ENCODE measurements around the gene NCF4.

Gene NCF4

DNA sequence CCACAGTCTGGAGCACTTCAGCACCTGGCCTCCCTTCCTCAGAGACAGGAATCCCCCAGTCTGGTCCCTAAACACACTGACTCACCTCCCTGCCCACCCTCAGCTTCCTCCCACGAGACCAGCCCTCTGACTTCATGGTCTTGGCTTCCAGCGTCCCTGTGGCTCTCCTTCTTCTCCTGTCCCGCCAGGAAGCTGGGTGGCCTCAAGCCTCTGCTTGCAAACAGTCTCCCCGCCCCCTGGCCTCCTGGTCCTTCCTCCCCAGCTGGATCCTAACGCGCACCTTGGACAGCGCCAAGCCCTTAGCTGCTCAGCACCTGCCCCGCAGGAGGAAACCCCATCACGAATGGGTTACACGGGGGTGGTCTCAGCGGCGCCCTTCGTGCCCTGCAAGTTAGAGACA, 4.5 kb downstream of the NCF4 start:
- DNase-seq = no peak

DNA sequence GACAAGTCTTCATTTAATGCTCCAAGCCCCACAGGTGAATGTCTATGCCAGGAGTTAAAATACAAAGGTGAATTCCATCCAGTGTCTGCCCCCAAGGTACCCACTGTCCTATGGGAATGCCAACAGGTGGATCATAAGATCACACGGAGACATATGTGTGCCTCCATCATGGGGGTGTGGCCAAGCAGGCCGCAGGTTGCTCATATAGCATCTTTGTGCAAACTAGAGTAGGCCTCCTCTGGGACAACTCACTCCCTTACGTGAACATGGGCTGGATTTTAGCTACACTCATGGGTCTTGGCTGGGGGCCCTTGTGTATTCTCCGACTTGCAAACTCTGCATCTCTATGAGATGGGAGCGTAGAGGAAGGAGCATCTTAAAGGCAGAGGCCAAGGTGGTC, 6.9 kb downstream of the NCF4 start:
- no peak for DNase-seq

GRCh38 chr22:36868546-36869181, 7.9 kb downstream of the NCF4 start:
- no peak for DNase-seq

GRCh38 chr22:36870250-36870649, 9.4 kb downstream of the NCF4 start:
- no peak for DNase-seq

GRCh38 chr22:36871669-36872081, 10.9 kb downstream of the NCF4 start:
- no peak for DNase-seq

GRCh38 chr22:36872084-36872483, 11.3 kb downstream of the NCF4 start:
- DNase-seq = no peak

DNA sequence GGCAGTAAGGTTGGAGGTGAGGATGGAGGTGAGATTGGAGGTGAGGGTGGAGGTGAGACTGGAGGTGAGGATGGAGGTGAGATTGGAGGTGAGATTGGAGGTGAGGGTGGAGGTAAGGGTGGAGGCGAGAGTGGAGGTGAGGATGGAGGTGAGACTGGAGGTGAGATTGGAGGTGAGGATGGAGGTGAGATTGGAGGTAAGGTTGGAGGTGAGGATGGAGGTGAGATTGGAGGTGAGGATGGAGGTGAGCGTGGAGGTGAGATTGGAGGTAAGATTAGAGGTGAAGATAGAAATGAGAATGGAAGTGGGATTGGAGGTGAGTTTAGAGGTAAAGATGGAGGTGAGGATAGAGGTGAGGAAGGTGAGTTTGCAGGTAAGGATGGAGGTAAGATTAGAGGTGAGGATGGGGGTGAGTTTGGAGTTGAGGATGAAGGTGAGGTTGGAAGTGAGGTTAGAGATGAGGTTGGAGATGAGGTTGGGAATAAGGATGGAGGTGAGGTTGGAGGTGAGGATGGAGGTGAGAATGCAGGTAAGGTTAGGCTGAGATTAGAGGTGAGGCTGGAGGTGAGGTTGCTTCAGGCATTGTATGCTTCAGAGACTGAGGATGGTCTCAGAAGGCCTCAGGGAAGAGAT, 12.2 kb downstream of the NCF4 start:
- no peak for DNase-seq

- peak; percentile 90 for DNase-seq
Observed at GRCh38 chr22:36873614-36874308, 13.0 kb downstream of the NCF4 start.

DNA sequence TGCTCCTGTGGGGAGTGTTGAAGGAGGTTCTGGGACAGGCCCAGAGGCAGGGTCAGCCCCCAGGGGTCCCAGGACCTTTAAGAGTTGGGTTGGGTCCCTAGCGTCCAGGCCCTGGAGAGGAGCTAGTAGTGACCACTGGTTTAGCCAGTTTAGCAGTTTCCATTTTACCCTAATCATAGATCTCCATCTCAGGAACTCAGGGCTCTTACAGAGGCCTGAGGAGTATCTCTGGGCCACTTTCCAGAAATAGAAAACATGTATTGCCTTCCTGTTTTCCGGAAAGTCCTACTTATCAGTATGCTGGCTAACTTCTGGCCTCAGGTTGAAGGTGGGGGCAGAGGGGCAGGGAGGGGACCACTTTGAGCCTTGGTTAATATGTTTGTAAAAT, 13.5 kb downstream of the NCF4 start:
- no peak for DNase-seq

GRCh38 chr22:36874736-36875135, 13.9 kb downstream of the NCF4 start:
- no peak for DNase-seq

GRCh38 chr22:36875741-36876140, 14.9 kb downstream of the NCF4 start:
- DNase-seq = no peak

DNA sequence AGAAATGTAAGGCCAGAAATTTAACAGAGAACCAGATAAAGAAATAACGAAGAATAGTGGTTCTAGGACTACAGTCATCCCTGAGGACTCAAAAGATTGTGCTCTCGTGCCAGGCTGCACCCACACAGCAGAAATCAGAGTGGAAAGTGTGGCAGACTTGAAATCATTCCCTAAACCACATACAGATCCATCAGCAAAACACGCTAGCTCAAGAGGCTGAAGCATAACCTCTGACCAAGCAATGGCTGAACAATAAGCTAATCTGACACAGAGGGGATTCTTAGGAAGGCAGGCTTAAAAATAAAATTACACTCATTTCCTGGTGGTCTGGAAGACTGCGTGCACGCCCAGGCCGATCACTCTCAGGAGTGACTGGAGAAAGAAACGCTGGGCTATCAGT, 19.0 kb downstream of the NCF4 start:
- no peak for DNase-seq

DNA sequence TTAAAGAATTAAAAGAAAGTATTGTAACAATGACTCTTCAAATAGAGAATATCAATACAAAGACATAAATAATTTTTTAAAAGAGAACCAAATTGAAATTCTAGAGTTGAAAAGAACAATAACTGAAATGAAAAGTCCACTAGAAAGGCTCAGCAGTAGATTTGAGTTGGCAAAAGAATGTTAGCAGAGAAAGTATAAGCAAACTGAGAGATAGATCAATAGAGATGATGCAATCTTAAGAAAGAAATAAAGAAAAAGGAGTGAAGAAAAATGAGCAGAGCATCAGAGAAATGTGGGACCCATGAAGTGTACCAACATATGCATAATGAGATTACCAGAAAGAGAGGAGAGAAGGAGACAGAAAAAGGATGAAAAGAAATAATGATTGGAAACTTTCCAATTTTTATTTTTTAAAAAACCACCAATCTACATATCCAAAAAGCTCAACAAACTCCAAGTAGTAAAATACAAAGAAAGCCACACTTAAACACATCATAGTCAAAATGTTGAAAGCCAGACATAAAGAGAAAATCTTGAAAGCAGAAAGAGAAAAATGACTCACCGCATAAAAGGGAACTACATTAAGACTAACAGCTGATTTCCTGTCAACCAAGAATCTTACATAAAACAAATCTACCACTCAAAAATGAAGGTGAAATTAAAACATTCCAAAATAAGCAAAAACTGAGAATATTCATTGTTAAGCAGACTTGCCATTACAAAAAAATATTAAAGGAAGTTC, 20.9 kb downstream of the NCF4 start:
- DNase-seq = peak; percentile 63

GRCh38 chr22:36884349-36885158, 23.7 kb downstream of the NCF4 start:
- no peak for DNase-seq

- no peak for DNase-seq
Observed at GRCh38 chr22:36885474-36885873, 24.7 kb downstream of the NCF4 start.

- DNase-seq = no peak
Observed at GRCh38 chr22:36886016-36886415, 25.2 kb downstream of the NCF4 start.

- DNase-seq = no peak
Observed at GRCh38 chr22:36887162-36887561, 26.4 kb downstream of the NCF4 start.

DNA sequence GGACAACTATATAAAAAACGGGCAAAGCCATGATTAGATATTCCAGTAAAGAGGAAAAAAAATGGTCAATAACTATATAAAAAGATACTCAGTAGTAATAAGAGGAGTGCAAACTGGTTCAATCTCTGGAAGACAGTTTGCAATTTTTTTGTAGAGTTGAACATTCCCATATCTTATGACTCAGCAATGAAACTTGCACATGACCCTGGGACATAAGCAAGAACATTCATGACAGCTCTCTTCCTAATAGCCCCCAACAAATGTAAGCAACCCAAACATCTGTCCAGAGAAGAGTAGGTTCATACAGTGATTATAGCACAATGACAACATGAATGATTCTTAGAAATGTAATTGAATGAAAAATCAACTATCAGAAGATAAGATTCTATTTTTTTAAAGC, 30.8 kb downstream of the NCF4 start:
- no peak for DNase-seq

DNA sequence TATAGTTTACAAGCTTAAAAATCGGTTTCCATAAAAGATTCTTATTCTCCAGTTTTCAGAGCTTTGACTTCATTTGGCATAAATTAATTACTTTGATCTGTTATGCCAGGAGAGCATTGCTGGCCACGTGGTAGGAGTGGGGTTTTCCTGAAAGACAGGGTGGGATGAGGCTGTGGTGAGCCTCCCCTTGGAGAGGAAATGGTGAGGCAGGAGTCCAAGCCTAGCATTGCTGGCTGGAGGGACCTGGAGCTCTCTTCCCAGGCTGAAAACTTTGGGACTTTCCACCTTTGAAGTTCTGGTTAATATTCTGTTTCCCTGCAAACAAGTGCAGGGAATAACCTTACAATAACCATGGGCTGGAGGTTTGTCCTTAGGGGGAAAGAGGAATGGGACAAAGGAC, 31.5 kb downstream of the NCF4 start:
- no peak for DNase-seq

GRCh38 chr22:36893262-36893661, 32.5 kb downstream of the NCF4 start:
- DNase-seq = no peak

- no peak for DNase-seq
Observed at GRCh38 chr22:36894266-36894665, 33.5 kb downstream of the NCF4 start.

GRCh38 chr22:36897611-36898010, 36.8 kb downstream of the NCF4 start:
- no peak for DNase-seq

DNA sequence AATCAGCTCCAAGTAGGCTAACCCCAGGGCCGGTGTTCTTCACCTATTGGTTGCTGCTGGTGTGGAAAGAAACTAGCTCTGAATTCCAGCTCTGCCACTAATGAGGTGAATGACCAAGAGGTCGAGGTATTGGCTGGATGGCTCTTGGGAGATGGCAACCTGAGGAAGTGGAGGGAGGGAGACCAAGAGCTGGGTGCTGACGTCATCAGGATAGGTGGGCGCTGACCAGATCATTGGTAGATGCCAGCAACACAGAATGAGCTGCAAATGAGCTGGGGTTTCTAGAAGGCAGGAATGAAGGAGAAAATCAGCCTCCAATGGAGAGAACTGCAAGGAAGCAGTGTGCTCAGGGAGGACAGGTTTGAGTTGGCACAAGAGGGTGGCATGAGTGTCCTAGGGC, 37.9 kb downstream of the NCF4 start:
- no peak for DNase-seq
